Activated T-helper 2 cell treated with anti-CD3 and anti-CD28 coated beads, Interferon-gamma antibody, Interleukin-2, Interleukin-4, amounts not matched to agents 10 μg/mL and 5 μg/mL and 100 μg/mL, durations not matched to agents 14 hours and 24 hours and 36 hours (primary cell): ENCODE measurements around the gene PRKAR1B. TPM values are rescaled to one million over a fixed set of nuclear protein-coding genes. Genes with fewer than 3 reads are reported as not detected.

Experiments used
- DNase-seq: peaks from one replicate; pipeline ENCODE4 v3.0.0; 2021; ENCODE audit warnings: low spot score
- H3K27ac Mint-ChIP-seq: one replicate; pipeline ENCODE4 v1.8.0; 2021; ENCODE audit warnings: mixed read lengths
- H3K27me3 Mint-ChIP-seq: one replicate; pipeline ENCODE4 v1.8.0; 2021; ENCODE audit warnings: low read depth, mixed read lengths
- H3K36me3 Mint-ChIP-seq: one replicate; pipeline ENCODE4 v1.8.0; 2021; ENCODE audit warnings: low read depth, mixed read lengths
- H3K4me1 Mint-ChIP-seq: one replicate; pipeline ENCODE4 v1.8.0; 2021; ENCODE audit warnings: low read depth, mixed read lengths
- H3K4me3 Mint-ChIP-seq: one replicate; pipeline ENCODE4 v1.8.0; 2021; ENCODE audit warnings: low read depth, mild to moderate bottlenecking, moderate library complexity, mixed read lengths
- H3K9me3 Mint-ChIP-seq: one replicate; pipeline ENCODE4 v1.8.0; 2021; ENCODE audit warnings: mixed read lengths
- intact Hi-C: fragments of 100-400 bp; cut with micrococcal nuclease; formaldehyde crosslinking; loops from one replicate; pipeline ENCODE4 v1.15.1; 2023
- total RNA-seq: library from RNA; stranded (reverse); gene quantifications from 2 replicates; pipeline ENCODE4 v1.2.3, GENCODE V29; 2022

Gene PRKAR1B
- total RNA-seq, 1 donor from 2014 or later = 38.9 TPM

DNA sequence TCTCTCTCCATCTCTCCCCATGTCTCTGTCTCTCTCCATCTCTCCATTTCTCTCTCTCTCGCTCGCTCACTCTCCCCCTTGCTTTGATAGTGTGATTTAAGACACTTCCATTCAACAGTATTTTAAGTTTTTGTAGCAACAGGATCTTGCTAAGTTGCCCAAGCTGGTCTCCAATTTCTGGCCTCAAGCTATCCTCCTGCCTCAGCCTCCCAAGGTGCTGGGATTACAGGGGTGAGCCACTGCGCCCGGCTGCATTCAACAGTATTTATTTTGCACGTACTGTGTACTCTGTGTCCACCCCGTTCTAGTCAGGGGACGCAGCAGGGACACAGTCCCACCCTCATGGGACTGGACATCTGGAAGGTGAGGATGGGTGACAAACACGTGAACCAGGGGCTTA, 193.0 kb downstream of the PRKAR1B start:
- intact Hi-C loops = no loop called here
- no peak overlapping the region for H3K4me3 Mint-ChIP-seq
- no peak for DNase-seq
- peaks cover 3% of the 10 kb centered on the region for H3K27me3 Mint-ChIP-seq
- H3K36me3 Mint-ChIP-seq = no peaks in the 10 kb centered on the region
- no peak overlapping the region for H3K27ac Mint-ChIP-seq
- no peaks in the 10 kb centered on the region for H3K9me3 Mint-ChIP-seq
- no peaks in the 10 kb centered on the region for H3K4me1 Mint-ChIP-seq

DNA sequence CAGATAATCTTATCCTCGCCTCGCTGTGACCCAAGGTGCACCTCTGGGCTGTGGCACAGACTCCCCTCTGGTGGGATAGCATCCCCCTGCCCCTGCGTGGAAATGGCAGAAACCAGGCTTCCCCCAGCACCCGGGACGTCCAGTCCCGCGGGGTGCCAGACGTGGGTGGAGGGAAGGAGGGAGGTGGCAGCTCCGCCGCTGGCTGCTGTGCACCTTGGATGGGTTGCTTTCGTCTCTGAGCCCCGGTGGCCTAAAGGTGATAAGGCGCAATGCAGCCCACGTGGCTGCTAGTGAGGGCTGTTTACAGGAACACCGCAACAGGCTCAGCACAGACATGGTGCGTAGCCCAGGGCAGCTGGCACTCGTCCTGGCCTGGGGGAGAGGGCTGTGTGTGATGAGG, 193.8 kb downstream of the PRKAR1B start:
- intact Hi-C loops = no loop called here
- DNase-seq = no peak
- Mint-ChIP-seq H3K36me3 (no peaks in the 10 kb centered on the region), H3K27me3 (peaks cover 3% of the 10 kb centered on the region), H3K4me3 (no peak overlapping the region), H3K27ac (no peak overlapping the region), H3K9me3 (no peaks in the 10 kb centered on the region), H3K4me1 (no peaks in the 10 kb centered on the region)

DNA sequence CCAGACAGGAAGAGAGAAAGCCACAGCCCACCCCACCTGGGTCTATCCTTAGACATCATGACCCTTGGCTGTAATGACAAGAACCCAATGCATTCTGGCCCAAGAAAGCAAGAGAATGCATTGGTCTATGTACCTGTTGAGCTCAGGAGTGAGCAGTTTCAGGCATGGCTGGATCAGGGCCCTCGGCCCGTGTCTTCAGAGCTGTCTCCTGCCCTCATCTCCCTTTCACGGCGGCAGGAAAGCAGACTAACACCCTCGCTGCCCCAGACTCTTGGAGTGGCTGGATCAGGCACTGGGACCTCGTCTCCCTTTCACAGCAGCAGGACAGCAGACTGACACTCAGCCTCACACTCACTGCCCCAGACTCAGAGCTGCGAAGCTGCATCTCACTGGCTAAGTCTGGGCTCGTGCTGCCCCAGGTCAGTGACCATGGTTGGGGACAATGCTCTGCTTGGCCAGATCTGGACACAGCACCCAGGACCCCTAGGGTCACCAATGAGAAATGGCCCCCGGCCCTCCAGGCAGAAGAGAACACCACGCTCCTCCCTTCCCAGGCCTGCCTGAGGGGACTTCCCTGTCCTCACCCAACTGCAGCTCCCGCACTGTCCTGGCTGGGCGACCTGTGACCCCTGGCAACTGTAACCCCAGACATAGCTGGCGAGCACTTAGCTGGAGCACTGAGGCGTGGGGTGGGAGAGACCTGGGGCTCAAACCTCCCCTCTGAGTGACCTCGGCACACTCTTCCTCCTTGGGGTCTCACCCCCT, 194.5 kb downstream of the PRKAR1B start:
- H3K4me1 Mint-ChIP-seq = no peaks in the 10 kb centered on the region
- intact Hi-C loops = no loop called here
- no peak overlapping the region for H3K4me3 Mint-ChIP-seq
- no peak overlapping the region for H3K27ac Mint-ChIP-seq
- no peak for DNase-seq
- no peaks in the 10 kb centered on the region for H3K9me3 Mint-ChIP-seq
- H3K36me3 Mint-ChIP-seq = no peaks in the 10 kb centered on the region
- H3K27me3 Mint-ChIP-seq = peaks cover 3% of the 10 kb centered on the region

DNA sequence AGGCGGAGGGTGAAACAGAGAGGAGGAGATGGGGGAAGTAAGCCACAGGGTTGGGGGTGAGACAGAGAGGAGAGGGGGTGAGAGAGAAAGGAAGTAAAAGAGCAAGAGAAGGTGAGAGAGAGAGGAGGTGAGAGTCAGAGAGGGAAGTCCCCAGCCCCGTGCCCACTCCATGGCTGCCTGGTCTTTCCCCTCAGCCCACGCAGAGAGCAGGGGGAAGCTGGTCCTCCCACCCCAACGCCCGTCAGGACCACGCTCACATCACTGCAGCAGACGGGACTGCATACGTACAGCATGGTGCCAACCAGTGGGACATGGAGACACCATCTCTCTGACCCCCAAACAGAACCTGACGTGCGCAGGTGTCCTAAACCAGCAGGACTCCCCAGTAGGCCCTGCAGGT, 195.3 kb downstream of the PRKAR1B start:
- Mint-ChIP-seq H3K27ac (no peak overlapping the region), H3K27me3 (peaks cover 3% of the 10 kb centered on the region), H3K36me3 (no peaks in the 10 kb centered on the region), H3K9me3 (no peaks in the 10 kb centered on the region), H3K4me3 (no peak overlapping the region), H3K4me1 (no peaks in the 10 kb centered on the region)
- intact Hi-C loops = no loop called here
- no peak for DNase-seq

DNA sequence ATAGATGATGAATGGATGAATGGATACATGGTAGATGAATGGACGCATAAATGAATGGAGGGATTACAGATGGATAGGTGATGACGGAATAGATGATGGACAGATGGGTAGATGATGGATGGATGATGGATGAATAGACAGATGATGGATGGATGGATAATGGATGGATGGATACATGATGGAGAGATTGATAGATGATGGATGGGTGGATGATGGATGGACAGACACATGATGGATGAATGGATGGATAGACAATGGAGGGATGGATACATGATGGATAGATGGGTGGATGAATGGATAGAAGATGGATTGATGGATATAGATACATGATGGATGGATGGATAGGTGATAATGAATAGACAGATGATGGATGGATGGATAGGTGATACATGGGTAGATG, 198.6 kb downstream of the PRKAR1B start:
- intact Hi-C loops = no loop called here
- DNase-seq = no peak
- Mint-ChIP-seq H3K4me1 (no peaks in the 10 kb centered on the region), H3K27me3 (peaks cover 20% of the 10 kb centered on the region), H3K9me3 (no peaks in the 10 kb centered on the region), H3K27ac (no peak overlapping the region), H3K4me3 (no peak overlapping the region), H3K36me3 (no peaks in the 10 kb centered on the region)

GRCh38 chr7:527723-528122, 199.4 kb downstream of the PRKAR1B start:
- H3K9me3 Mint-ChIP-seq = no peaks in the 10 kb centered on the region
- intact Hi-C loops = no loop called here
- H3K4me1 Mint-ChIP-seq = no peaks in the 10 kb centered on the region
- no peak overlapping the region for H3K27ac Mint-ChIP-seq
- peaks cover 21% of the 10 kb centered on the region for H3K27me3 Mint-ChIP-seq
- no peak for DNase-seq
- H3K4me3 Mint-ChIP-seq = no peak overlapping the region
- H3K36me3 Mint-ChIP-seq = no peaks in the 10 kb centered on the region

DNA sequence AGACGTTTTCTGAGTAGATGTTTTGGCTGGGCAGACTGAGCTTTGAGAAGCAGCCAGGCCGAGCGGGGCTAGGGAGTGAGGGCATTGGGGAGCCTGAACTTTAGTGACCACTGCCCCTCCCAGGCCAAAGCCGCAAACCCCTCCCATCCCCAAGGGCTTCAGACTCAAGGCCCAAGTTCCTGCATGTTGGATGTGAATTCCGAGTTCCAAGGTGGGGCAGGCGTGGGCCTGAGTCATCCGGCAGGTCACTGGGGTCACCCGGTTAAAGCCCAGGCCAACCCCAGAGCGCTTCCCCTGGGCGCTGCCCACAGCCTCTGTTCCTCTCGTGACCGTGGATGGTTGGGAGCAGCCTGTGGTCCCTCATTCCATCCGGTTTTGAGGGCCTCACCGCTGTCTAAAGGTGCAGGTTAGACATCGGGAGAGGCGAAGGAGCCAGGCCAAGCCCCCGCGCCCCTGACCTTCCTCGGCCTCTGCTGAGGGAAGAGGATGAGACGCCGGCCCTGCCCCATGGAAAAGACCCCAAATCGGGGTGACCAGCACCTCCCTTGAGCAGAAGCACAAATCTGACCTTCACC, 200.5 kb downstream of the PRKAR1B start:
- no peak for DNase-seq
- intact Hi-C loops = no loop called here
- Mint-ChIP-seq H3K4me1 (peaks cover 1% of the 10 kb centered on the region), H3K27me3 (peaks cover 21% of the 10 kb centered on the region), H3K36me3 (no peaks in the 10 kb centered on the region), H3K4me3 (no peak overlapping the region), H3K27ac (no peak overlapping the region), H3K9me3 (no peaks in the 10 kb centered on the region)

GRCh38 chr7:525740-526139, 201.3 kb downstream of the PRKAR1B start:
- H3K27me3 Mint-ChIP-seq = peaks cover 29% of the 10 kb centered on the region
- no peak overlapping the region for H3K27ac Mint-ChIP-seq
- no peak overlapping the region for H3K4me3 Mint-ChIP-seq
- no peak for DNase-seq
- no peaks in the 10 kb centered on the region for H3K36me3 Mint-ChIP-seq
- intact Hi-C loops = no loop called here
- peaks cover 3% of the 10 kb centered on the region for H3K4me1 Mint-ChIP-seq
- H3K9me3 Mint-ChIP-seq = no peaks in the 10 kb centered on the region

DNA sequence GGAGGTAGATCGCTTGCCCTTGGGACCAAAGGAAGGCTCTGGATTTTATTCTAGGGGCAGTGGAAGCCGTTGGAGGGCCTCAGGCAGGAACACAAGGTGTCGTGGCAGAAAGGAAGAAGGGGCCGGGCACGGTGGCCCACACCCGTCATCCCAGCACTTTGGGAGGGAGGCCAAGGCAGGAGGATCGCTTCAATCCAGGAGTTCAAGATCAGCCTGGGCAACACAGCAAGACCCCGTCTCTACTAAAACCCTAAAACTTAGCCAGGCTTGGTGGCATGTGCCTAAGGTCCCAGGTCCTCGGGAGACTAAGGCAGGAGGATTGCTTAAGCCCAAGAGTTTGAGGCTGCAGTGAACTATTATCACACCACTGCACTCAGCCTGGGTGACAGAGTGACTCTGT, 202.3 kb downstream of the PRKAR1B start:
- no peaks in the 10 kb centered on the region for H3K9me3 Mint-ChIP-seq
- peaks cover 3% of the 10 kb centered on the region for H3K4me1 Mint-ChIP-seq
- H3K27ac Mint-ChIP-seq = no peak overlapping the region
- no peak overlapping the region for H3K4me3 Mint-ChIP-seq
- no peaks in the 10 kb centered on the region for H3K36me3 Mint-ChIP-seq
- peaks cover 26% of the 10 kb centered on the region for H3K27me3 Mint-ChIP-seq
- DNase-seq = no peak
- intact Hi-C loops = loop anchor here (5.0 kb wide), 1 partner anchor 58 kb away; no protein-coding TSS in a partner anchor

DNA sequence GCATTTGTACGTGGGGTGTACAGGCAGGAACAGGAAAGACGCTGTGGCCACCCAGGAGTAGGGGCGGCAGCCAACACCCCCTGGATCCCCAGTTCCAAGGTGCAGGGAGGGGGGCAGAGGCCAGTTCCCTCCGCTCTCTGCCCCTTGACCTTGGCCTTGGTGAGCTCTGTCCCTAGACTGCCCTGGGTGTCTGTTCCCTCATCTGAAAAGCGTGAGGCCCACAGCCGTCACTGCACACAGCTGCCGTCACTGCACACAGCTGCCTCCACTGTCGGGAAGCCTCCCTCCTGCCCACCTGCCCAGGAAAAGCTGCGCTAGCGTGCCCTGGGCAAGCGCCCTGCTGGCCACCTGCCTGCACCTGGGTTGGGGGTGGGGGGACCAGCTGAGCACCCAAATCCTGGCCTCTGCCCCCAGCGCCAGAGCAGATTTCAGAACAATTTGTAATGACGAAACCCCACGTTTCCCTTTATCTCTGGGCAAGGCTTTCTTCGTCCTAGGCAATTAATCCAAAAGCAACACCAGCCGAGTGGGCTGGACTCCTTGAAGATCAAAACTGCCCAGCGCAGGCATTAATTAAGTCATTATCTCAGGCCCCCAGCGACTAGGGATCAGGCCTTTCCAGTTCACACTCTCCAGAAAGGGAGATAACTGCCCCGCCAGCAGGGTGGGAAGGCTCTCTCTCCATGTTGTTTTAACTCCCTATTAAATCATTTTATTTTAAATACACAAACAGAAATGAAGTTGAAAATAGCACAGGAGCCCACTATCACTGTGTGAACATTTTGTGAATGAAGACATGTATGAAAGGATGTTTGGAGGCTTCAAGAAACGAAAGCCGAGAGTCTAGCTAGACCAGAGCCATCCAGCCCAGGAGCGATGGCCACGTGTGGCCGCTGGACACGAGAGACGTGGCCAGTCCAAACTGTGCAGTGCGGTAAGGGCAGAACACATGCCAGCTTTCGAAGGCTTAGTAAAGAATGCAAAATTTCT, 203.4 kb downstream of the PRKAR1B start:
- peaks cover 3% of the 10 kb centered on the region for H3K4me1 Mint-ChIP-seq
- no peak overlapping the region for H3K4me3 Mint-ChIP-seq
- intact Hi-C loops = loop anchor here (5.0 kb wide), 1 partner anchor 59 kb away; no protein-coding TSS in a partner anchor
- peaks cover 26% of the 10 kb centered on the region for H3K27me3 Mint-ChIP-seq
- no peaks in the 10 kb centered on the region for H3K36me3 Mint-ChIP-seq
- H3K27ac Mint-ChIP-seq = no peak overlapping the region
- H3K9me3 Mint-ChIP-seq = no peaks in the 10 kb centered on the region
- no peak for DNase-seq

GRCh38 chr7:522951-523314, 204.1 kb downstream of the PRKAR1B start:
- Mint-ChIP-seq H3K27ac (no peak overlapping the region), H3K27me3 (peaks cover 29% of the 10 kb centered on the region), H3K4me3 (no peak overlapping the region), H3K36me3 (no peaks in the 10 kb centered on the region), H3K4me1 (peaks cover 5% of the 10 kb centered on the region), H3K9me3 (no peaks in the 10 kb centered on the region)
- DNase-seq = no peak
- intact Hi-C loops = loop anchor here (5.0 kb wide), 1 partner anchor 59 kb away; no protein-coding TSS in a partner anchor

- Mint-ChIP-seq H3K9me3 (no peaks in the 10 kb centered on the region), H3K27ac (no peak overlapping the region), H3K4me1 (peaks cover 8% of the 10 kb centered on the region), H3K36me3 (no peaks in the 10 kb centered on the region), H3K27me3 (peaks cover 34% of the 10 kb centered on the region), H3K4me3 (no peak overlapping the region)
- intact Hi-C loops = loop anchor here (5.0 kb wide), 1 partner anchor 60 kb away; no protein-coding TSS in a partner anchor
- DNase-seq = peak; percentile 21
Observed at GRCh38 chr7:522071-522950, 204.8 kb downstream of the PRKAR1B start.
